ENCODE results near the gene EIF6. TPM values are rescaled to one million over a fixed set of nuclear protein-coding genes. Genes with fewer than 3 reads are reported as not detected.

EIF6 gene
- total RNA-seq, 1 donor from 2014 or later: 169 TPM

- DNase-seq (ENCODE audit: extremely low read depth, low read depth, low spot score): no peak
These were observed 30.5 kb upstream of the EIF6 start for GRCh38 chr20:35314816-35315631.

GRCh38 chr20:35312318-35312717 is 27.7 kb upstream of the EIF6 start:
- DNase-seq (ENCODE audit: extremely low read depth, low read depth, low spot score): no peak

GRCh38 chr20:35311822-35312221 is 27.2 kb upstream of the EIF6 start:
- no peak for DNase-seq (ENCODE audit: extremely low read depth, low read depth, low spot score)

GRCh38 chr20:35311409-35311808 is 26.8 kb upstream of the EIF6 start:
- DNase-seq (ENCODE audit: extremely low read depth, low read depth, low spot score): no peak

GRCh38 chr20:35307666-35308653 is 23.4 kb upstream of the EIF6 start:
- DNase-seq (ENCODE audit: extremely low read depth, low read depth, low spot score): no peak

GRCh38 chr20:35306931-35307517 is 22.5 kb upstream of the EIF6 start:
- DNase-seq (ENCODE audit: extremely low read depth, low read depth, low spot score): no peak

GRCh38 chr20:35305682-35306556 is 21.3 kb upstream of the EIF6 start:
- DNase-seq (ENCODE audit: extremely low read depth, low read depth, low spot score): peak; percentile 86

GRCh38 chr20:35304956-35305355 is 20.4 kb upstream of the EIF6 start:
- DNase-seq (ENCODE audit: extremely low read depth, low read depth, low spot score): no peak

GRCh38 chr20:35303735-35304491 is 19.3 kb upstream of the EIF6 start:
- DNase-seq (ENCODE audit: extremely low read depth, low read depth, low spot score): no peak

GRCh38 chr20:35303382-35303734 is 18.8 kb upstream of the EIF6 start:
- no peak for DNase-seq (ENCODE audit: extremely low read depth, low read depth, low spot score)

- no peak for DNase-seq (ENCODE audit: extremely low read depth, low read depth, low spot score)
These were observed 18.1 kb upstream of the EIF6 start for GRCh38 chr20:35302421-35303335.

- no peak for DNase-seq (ENCODE audit: extremely low read depth, low read depth, low spot score)
These were observed 16.9 kb upstream of the EIF6 start for GRCh38 chr20:35301426-35301825.

- no peak for DNase-seq (ENCODE audit: extremely low read depth, low read depth, low spot score)
These were observed 16.1 kb upstream of the EIF6 start for GRCh38 chr20:35300469-35301262.

GRCh38 chr20:35299780-35300179 is 15.2 kb upstream of the EIF6 start:
- DNase-seq (ENCODE audit: extremely low read depth, low read depth, low spot score): no peak

- DNase-seq (ENCODE audit: extremely low read depth, low read depth, low spot score): no peak
These were observed 13.7 kb upstream of the EIF6 start for GRCh38 chr20:35298264-35298663.

GRCh38 chr20:35297740-35298139 is 13.2 kb upstream of the EIF6 start:
- no peak for DNase-seq (ENCODE audit: extremely low read depth, low read depth, low spot score)

- DNase-seq (ENCODE audit: extremely low read depth, low read depth, low spot score): no peak
These were observed 12.6 kb upstream of the EIF6 start for GRCh38 chr20:35297155-35297554.

- DNase-seq (ENCODE audit: extremely low read depth, low read depth, low spot score): no peak
These were observed 11.6 kb upstream of the EIF6 start for GRCh38 chr20:35296101-35296554.
